ENCODE measurements around the gene NEK11. TPM values are rescaled to one million over a fixed set of nuclear protein-coding genes. Genes with fewer than 3 reads are reported as not detected.

The NEK11 gene
- total RNA-seq, 2 experiments from 2014 or later = 1.6 to 4.2 TPM

GRCh38 chr3:131381445-131382291 lies 355.0 kb downstream of the NEK11 start, which contains the start of gene NUDT16:
Gene NUDT16, plus strand, starts transcription at chr3:131381774. Its CDS starts 31 bp downstream, at chr3:131381805.
- TF ChIP-seq, protein P1, sequence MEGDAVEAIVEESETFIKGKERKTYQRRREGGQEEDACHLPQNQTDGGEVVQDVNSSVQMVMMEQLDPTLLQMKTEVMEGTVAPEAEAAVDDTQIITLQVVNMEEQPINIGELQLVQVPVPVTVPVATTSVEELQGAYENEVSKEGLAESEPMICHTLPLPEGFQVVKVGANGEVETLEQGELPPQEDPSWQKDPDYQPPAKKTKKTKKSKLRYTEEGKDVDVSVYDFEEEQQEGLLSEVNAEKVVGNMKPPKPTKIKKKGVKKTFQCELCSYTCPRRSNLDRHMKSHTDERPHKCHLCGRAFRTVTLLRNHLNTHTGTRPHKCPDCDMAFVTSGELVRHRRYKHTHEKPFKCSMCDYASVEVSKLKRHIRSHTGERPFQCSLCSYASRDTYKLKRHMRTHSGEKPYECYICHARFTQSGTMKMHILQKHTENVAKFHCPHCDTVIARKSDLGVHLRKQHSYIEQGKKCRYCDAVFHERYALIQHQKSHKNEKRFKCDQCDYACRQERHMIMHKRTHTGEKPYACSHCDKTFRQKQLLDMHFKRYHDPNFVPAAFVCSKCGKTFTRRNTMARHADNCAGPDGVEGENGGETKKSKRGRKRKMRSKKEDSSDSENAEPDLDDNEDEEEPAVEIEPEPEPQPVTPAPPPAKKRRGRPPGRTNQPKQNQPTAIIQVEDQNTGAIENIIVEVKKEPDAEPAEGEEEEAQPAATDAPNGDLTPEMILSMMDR (IDR thresholded peaks at IDR 0.05) = peak; percentile 14
- Mint-ChIP-seq H3K36me3 (ENCODE audit: low read depth) (peaks cover 13% of the 10 kb centered on the region), H3K4me3 (peak within 1 kb of the TSS; percentile 98), H3K4me1 (ENCODE audit: low read depth) (peaks cover 48% of the 10 kb centered on the region), H3K27ac (peak within 1 kb of the TSS; percentile 91), H3K9me3 (no peaks in the 10 kb centered on the region), H3K27me3 (no peaks in the 10 kb centered on the region)
- CTCF ChIA-PET = interaction anchor here (0.6 kb wide), 1 partner anchor 648 kb away, joined by 3 read pairs; no protein-coding TSS in a partner anchor
- Histone ChIP-seq H3K4me3 (ENCODE audit: low read length) (peak within 1 kb of the TSS; percentile 98), H3K36me3 (ENCODE audit: insufficient read depth, low read length) (peaks cover 2% of the 10 kb centered on the region), H3K27me3 (ENCODE audit: control insufficient read depth in 1 of 2, insufficient read depth in 2 of 2, low read length in 2 of 2) (no peaks in the 10 kb centered on the region), H3K4me1 (ENCODE audit: insufficient read depth, low read length) (peaks cover 36% of the 10 kb centered on the region), H3K9me3 (ENCODE audit: control insufficient read depth in 1 of 2, insufficient read depth in 1 of 2, low read length in 2 of 2) (no peaks in the 10 kb centered on the region), H3K27ac (ENCODE audit: low read depth in 1 of 2, low read length in 2 of 2) (peak within 1 kb of the TSS in 1 of 2 donors; percentile 11)
- POLR2A ChIA-PET = interaction anchor here (0.7 to 2.6 kb wide), 10 partner anchors 9 to 1036 kb away, joined by 3 to 26 read pairs (median 4); partner anchors contain the start of genes ASTE1, ATP2C1, DNAJC13 and MRPL3
- peak; percentile 91 to 98 (median 96) for DNase-seq
- peak; percentile 96 for ATAC-seq (ENCODE audit: poor library complexity)
- intact Hi-C loops (cut with DNase I, micrococcal nuclease) = loop anchor here (2.0 to 10.0 kb wide), 6 partner anchors 121 to 1033 kb away; partner anchors contain the start of genes MRPL3 (in 2 of the 2), ASTE1 (in 1 of the 2), ATP2C1 (in 1 of the 2) and DNAJC13 (in 1 of the 2)

DNA sequence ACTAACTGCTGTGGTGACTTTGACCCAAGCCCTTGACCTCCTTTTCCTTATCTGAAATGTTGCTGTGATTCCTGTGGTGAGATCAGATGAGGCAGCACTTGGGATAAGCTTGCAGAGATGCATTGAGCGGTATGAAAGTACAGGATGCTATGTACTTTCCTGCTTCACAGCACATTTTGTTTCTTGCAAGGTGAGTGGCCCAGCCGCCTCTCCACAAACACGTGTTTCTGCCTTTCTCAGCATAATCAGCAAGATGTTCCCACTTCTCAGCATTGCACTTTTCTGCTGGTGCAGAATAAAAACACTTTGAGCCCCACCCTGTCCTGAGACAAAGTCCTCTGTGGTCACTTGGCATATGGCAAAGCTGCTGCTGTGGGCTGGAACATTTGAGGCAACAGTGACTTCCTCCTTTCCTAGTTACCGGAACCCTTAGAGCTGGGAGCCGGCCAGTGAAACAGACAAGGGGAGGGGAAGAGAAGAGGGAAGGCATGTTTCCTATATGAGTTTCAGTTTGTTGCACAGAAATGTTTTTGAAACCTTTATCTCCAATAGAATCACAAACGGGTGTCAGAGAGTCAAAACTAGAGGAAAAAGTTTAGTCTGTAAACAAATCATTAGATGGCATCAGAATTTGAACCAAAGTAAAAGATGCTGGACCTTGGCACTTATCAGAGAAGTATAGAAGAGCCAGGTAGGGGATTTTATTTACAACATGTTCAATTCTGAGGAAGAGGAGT lies 359.9 kb downstream of the NEK11 start:
- peaks cover 2% of the 10 kb centered on the region for H3K36me3 ChIP-seq (ENCODE audit: insufficient read depth, low read length)
- intact Hi-C loops (cut with DNase I, micrococcal nuclease) = loop anchor here (10.0 kb wide), 4 partner anchors 118 to 1028 kb away; partner anchors contain the start of genes ASTE1 (in 1 of the 2), ATP2C1 (in 1 of the 2), DNAJC13 (in 1 of the 2) and MRPL3 (in 1 of the 2)
- no peaks in the 10 kb centered on the region for H3K27me3 ChIP-seq (ENCODE audit: control insufficient read depth in 1 of 2, insufficient read depth in 2 of 2, low read length in 2 of 2)
- DNase-seq (peak in 3 of 14 experiments; percentile 13 to 39 (median 38)), ATAC-seq (ENCODE audit: poor library complexity) (no peak)
- POLR2A ChIA-PET = no interaction called here
- TF ChIP-seq, protein P1 (IDR thresholded peaks at IDR 0.05) = no peak
- CTCF ChIA-PET = no interaction called here
- no peaks in the 10 kb centered on the region for H3K27me3 Mint-ChIP-seq
- peak overlapping the region in 1 of 2 donors; percentile 24 for H3K27ac ChIP-seq (ENCODE audit: low read depth in 1 of 2, low read length in 2 of 2)
- H3K4me1 ChIP-seq (ENCODE audit: insufficient read depth, low read length) = peaks cover 33% of the 10 kb centered on the region
- no peaks in the 10 kb centered on the region for H3K9me3 Mint-ChIP-seq
- peak overlapping the region; percentile 9 for H3K4me3 Mint-ChIP-seq
- H3K27ac Mint-ChIP-seq = peak overlapping the region; percentile 27
- H3K4me3 ChIP-seq (ENCODE audit: low read length) = no peak overlapping the region
- H3K36me3 Mint-ChIP-seq (ENCODE audit: low read depth) = peaks cover 6% of the 10 kb centered on the region
- peaks cover 41% of the 10 kb centered on the region for H3K4me1 Mint-ChIP-seq (ENCODE audit: low read depth)
- no peaks in the 10 kb centered on the region for H3K9me3 ChIP-seq (ENCODE audit: control insufficient read depth in 1 of 2, insufficient read depth in 1 of 2, low read length in 2 of 2)

GRCh38 chr3:131387796-131388489 lies 361.3 kb downstream of the NEK11 start:
- Mint-ChIP-seq H3K36me3 (ENCODE audit: low read depth) (no peaks in the 10 kb centered on the region), H3K4me3 (no peak overlapping the region), H3K27me3 (no peaks in the 10 kb centered on the region), H3K27ac (no peak overlapping the region), H3K4me1 (ENCODE audit: low read depth) (peaks cover 31% of the 10 kb centered on the region), H3K9me3 (no peaks in the 10 kb centered on the region)
- no peak for ATAC-seq (ENCODE audit: poor library complexity)
- no peaks in the 10 kb centered on the region for H3K27me3 ChIP-seq (ENCODE audit: control insufficient read depth in 1 of 2, insufficient read depth in 2 of 2, low read length in 2 of 2)
- H3K4me1 ChIP-seq (ENCODE audit: insufficient read depth, low read length) = peaks cover 22% of the 10 kb centered on the region
- no peaks in the 10 kb centered on the region for H3K9me3 ChIP-seq (ENCODE audit: control insufficient read depth in 1 of 2, insufficient read depth in 1 of 2, low read length in 2 of 2)
- no peak overlapping the region for H3K4me3 ChIP-seq (ENCODE audit: low read length)
- H3K27ac ChIP-seq (ENCODE audit: low read depth in 1 of 2, low read length in 2 of 2) = no peak overlapping the region
- POLR2A ChIA-PET = no interaction called here
- intact Hi-C loops (cut with DNase I, micrococcal nuclease) = loop anchor here (1.0 to 10.0 kb wide), 5 partner anchors 99 to 1027 kb away; partner anchors contain the start of genes ASTE1 (in 1 of the 2), ATP2C1 (in 1 of the 2), DNAJC13 (in 1 of the 2) and MRPL3 (in 1 of the 2)
- CTCF ChIA-PET = no interaction called here
- no peak for DNase-seq
- peaks cover 2% of the 10 kb centered on the region for H3K36me3 ChIP-seq (ENCODE audit: insufficient read depth, low read length)
- TF ChIP-seq, protein P1 (IDR thresholded peaks at IDR 0.05) = no peak

Data from CD4-positive, alpha-beta T cell (primary cell).